T-helper 17 cell (primary cell): Measurements from ENCODE around the gene TCN1. TPM values are rescaled to one million over a fixed set of nuclear protein-coding genes. Genes with fewer than 3 reads are reported as not detected.
"Not testable (repeated sequence)": the region's sequence is repeated elsewhere in the genome, so short reads cannot be mapped to it uniquely, and the experiment has no call there.

Source experiments
- ATAC-seq: fragments of 150-1000 bp; cut with Tn5 transposase; 2 replicates; pipeline ENCODE4 v1.10.0; 2021; ENCODE audit warnings: mild to moderate bottlenecking, moderate library complexity
- DNase-seq, 3 donors: peaks; one replicate each; pipeline versions ENCODE4 v3.0.0 to v3.0.0-alpha.2; 2020 to 2021
- H3K9me3 ChIP-seq: one replicate; pipeline ENCODE4 v1.7.0; 2013; ENCODE audit warnings: low read length, mild to moderate bottlenecking; ENCODE audit not compliant: control insufficient read depth, poor library complexity, severe bottlenecking
- H3K27ac Mint-ChIP-seq: one replicate; pipeline ENCODE4 v1.8.0; 2022; ENCODE audit warnings: mild to moderate bottlenecking, moderate library complexity, mixed read lengths
- H3K27me3 Mint-ChIP-seq: one replicate; pipeline ENCODE4 v1.8.0; 2022; ENCODE audit warnings: mixed read lengths
- H3K36me3 Mint-ChIP-seq: one replicate; pipeline ENCODE4 v1.8.0; 2022; ENCODE audit warnings: low read depth, mixed read lengths
- H3K4me1 Mint-ChIP-seq: one replicate; pipeline ENCODE4 v1.8.0; 2022; ENCODE audit warnings: mild to moderate bottlenecking, mixed read lengths
- H3K4me3 Mint-ChIP-seq: one replicate; pipeline ENCODE4 v1.8.0; 2022; ENCODE audit warnings: mild to moderate bottlenecking, moderate library complexity, mixed read lengths
- total RNA-seq, 4 donors: library from RNA in 2 of 4; stranded (reverse) in 2 of 4; gene quantifications; one replicate each; pipeline ENCODE4 v1.2.3 and lab custom pipeline; 2022 to 2026

The TCN1 gene
- total RNA-seq, 2 donors from 2014 or later, result 0.55 TPM; not detected in 1

- not testable (repeated sequence) for DNase-seq, H3K27ac Mint-ChIP-seq, ATAC-seq, H3K36me3 Mint-ChIP-seq, H3K4me3 Mint-ChIP-seq, H3K4me1 Mint-ChIP-seq, H3K27me3 Mint-ChIP-seq, H3K9me3 ChIP-seq
Observed at GRCh38 chr11:59848439-59848838, 17.8 kb downstream of the TCN1 start.

- ATAC-seq (no peak), DNase-seq (no peak)
- no peak overlapping the region for H3K27ac Mint-ChIP-seq
- H3K4me3 Mint-ChIP-seq, result no peak overlapping the region
- H3K36me3 Mint-ChIP-seq, result no peaks in the 10 kb centered on the region
- peaks cover 9% of the 10 kb centered on the region for H3K27me3 Mint-ChIP-seq
- no peaks in the 10 kb centered on the region for H3K9me3 ChIP-seq
- H3K4me1 Mint-ChIP-seq, result no peaks in the 10 kb centered on the region
Observed at GRCh38 chr11:59847626-59848025, 18.7 kb downstream of the TCN1 start.

DNA sequence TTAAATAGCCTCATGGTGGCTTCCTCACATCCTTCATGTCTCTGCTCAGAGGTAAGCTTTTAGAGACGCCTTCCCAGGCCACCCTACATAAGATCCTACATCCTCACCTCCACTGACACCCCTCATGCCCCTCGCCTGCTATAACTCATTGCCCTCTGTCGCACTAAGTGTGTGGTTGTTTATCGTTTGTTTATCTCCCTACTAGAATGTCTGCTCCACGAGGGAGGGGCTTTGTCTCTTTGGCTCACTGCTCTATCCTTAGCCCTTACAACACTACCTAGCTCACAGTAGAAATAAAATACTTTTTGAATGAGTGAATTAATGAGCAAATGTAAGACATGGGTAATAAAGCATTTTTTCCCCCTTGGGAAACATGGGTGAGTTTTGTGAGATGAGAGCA, 19.7 kb downstream of the TCN1 start:
- H3K27ac Mint-ChIP-seq, result no peak overlapping the region
- H3K4me1 Mint-ChIP-seq, result no peaks in the 10 kb centered on the region
- no peaks in the 10 kb centered on the region for H3K9me3 ChIP-seq
- H3K4me3 Mint-ChIP-seq, result no peak overlapping the region
- peaks cover 11% of the 10 kb centered on the region for H3K27me3 Mint-ChIP-seq
- no peaks in the 10 kb centered on the region for H3K36me3 Mint-ChIP-seq
- no peak for ATAC-seq
- DNase-seq, result no peak

- Mint-ChIP-seq H3K36me3 (no peaks in the 10 kb centered on the region), H3K27me3 (peaks cover 18% of the 10 kb centered on the region), H3K27ac (no peak within 1 kb of the TSS), H3K4me1 (no peaks in the 10 kb centered on the region), H3K4me3 (no peak within 1 kb of the TSS)
- DNase-seq (no peak), ATAC-seq (no peak)
- H3K9me3 ChIP-seq, result no peaks in the 10 kb centered on the region
Observed at GRCh38 chr11:59845399-59845798, 20.9 kb downstream of the TCN1 start, which contains the start of gene CBLIF. TSS of gene CBLIF (minus strand) at chr11:59845499. CDS start at chr11:59845453, 46 bp downstream.

- no peaks in the 10 kb centered on the region for H3K9me3 ChIP-seq
- Mint-ChIP-seq H3K4me3 (no peak overlapping the region), H3K27me3 (peaks cover 34% of the 10 kb centered on the region), H3K36me3 (no peaks in the 10 kb centered on the region), H3K27ac (no peak overlapping the region), H3K4me1 (no peaks in the 10 kb centered on the region)
- DNase-seq (no peak), ATAC-seq (no peak)
Observed at GRCh38 chr11:59842316-59842715, 24.0 kb downstream of the TCN1 start.

DNA sequence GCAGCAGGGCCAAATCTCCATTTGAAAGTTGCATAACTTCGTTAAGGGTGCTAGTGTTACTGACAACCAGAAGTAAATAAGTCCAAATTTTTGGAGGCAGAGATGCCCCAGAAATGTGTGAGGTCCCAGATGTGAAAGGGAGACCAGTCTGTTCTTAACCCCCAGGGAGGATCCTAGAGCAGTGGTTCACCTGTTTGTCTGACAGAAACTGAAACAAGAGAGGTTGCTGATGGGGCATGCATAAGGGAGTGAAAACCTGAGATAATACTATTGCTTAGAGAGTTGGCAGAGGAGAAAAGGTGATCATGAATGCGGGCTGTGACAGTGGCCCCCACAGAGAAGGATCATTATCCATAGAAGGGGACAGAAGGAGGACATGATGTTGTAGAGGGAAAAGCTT, 24.8 kb downstream of the TCN1 start:
- Mint-ChIP-seq H3K4me3 (no peak overlapping the region), H3K36me3 (no peaks in the 10 kb centered on the region), H3K27ac (no peak overlapping the region), H3K27me3 (peaks cover 42% of the 10 kb centered on the region), H3K4me1 (no peaks in the 10 kb centered on the region)
- DNase-seq (no peak), ATAC-seq (no peak)
- no peaks in the 10 kb centered on the region for H3K9me3 ChIP-seq

DNA sequence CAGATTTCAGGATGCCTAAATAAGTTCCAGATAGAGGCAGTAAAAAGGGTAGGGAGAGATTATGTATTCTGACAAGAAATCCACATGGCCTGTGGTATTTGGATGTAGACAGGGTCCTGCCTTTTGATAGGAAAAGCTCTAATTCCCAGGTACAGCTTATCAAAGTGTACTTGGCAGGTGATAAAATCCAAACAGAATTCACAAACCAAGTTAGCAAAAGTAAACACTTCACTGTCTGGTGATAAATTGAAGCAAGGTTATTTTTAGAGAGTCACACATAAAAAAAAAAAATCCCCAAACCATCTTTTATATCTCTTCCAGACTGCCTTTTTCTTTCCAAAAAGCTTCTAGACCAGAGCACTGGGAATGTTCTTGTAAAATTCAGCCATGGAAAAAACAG, 26.7 kb downstream of the TCN1 start:
- ATAC-seq (no peak), DNase-seq (no peak)
- Mint-ChIP-seq H3K27ac (no peak overlapping the region), H3K4me1 (no peaks in the 10 kb centered on the region), H3K36me3 (no peaks in the 10 kb centered on the region), H3K27me3 (peaks cover 52% of the 10 kb centered on the region), H3K4me3 (no peak overlapping the region)
- no peaks in the 10 kb centered on the region for H3K9me3 ChIP-seq

GRCh38 chr11:59833602-59834001, 32.7 kb downstream of the TCN1 start:
- no peak overlapping the region for H3K27ac Mint-ChIP-seq
- peaks cover 3% of the 10 kb centered on the region for H3K4me1 Mint-ChIP-seq
- H3K4me3 Mint-ChIP-seq, result no peak overlapping the region
- no peak for ATAC-seq
- peaks cover 4% of the 10 kb centered on the region for H3K36me3 Mint-ChIP-seq
- H3K27me3 Mint-ChIP-seq, result peaks cover 34% of the 10 kb centered on the region
- no peaks in the 10 kb centered on the region for H3K9me3 ChIP-seq
- DNase-seq, result no peak

- H3K4me1 Mint-ChIP-seq, result peaks cover 3% of the 10 kb centered on the region
- H3K4me3 Mint-ChIP-seq, result no peak overlapping the region
- no peak overlapping the region for H3K27ac Mint-ChIP-seq
- peaks cover 4% of the 10 kb centered on the region for H3K36me3 Mint-ChIP-seq
- no peaks in the 10 kb centered on the region for H3K9me3 ChIP-seq
- DNase-seq (no peak), ATAC-seq (no peak)
- H3K27me3 Mint-ChIP-seq, result peaks cover 20% of the 10 kb centered on the region
Observed at GRCh38 chr11:59829358-59829757, 36.9 kb downstream of the TCN1 start.

GRCh38 chr11:59822989-59823566, 43.2 kb downstream of the TCN1 start:
- Mint-ChIP-seq H3K36me3 (no peaks in the 10 kb centered on the region), H3K4me3 (peak overlapping the region; percentile 64), H3K27me3 (peaks cover 20% of the 10 kb centered on the region), H3K27ac (peak overlapping the region; percentile 53), H3K4me1 (peaks cover 13% of the 10 kb centered on the region)
- H3K9me3 ChIP-seq, result no peaks in the 10 kb centered on the region
- DNase-seq (no peak), ATAC-seq (peak; percentile 64)

- peak overlapping the region; percentile 29 for H3K27ac Mint-ChIP-seq
- no peak overlapping the region for H3K4me3 Mint-ChIP-seq
- DNase-seq (no peak), ATAC-seq (no peak)
- no peaks in the 10 kb centered on the region for H3K9me3 ChIP-seq
- H3K27me3 Mint-ChIP-seq, result peaks cover 8% of the 10 kb centered on the region
- H3K36me3 Mint-ChIP-seq, result no peaks in the 10 kb centered on the region
- peaks cover 17% of the 10 kb centered on the region for H3K4me1 Mint-ChIP-seq
Observed at GRCh38 chr11:59818572-59818971, 47.7 kb downstream of the TCN1 start.

DNA sequence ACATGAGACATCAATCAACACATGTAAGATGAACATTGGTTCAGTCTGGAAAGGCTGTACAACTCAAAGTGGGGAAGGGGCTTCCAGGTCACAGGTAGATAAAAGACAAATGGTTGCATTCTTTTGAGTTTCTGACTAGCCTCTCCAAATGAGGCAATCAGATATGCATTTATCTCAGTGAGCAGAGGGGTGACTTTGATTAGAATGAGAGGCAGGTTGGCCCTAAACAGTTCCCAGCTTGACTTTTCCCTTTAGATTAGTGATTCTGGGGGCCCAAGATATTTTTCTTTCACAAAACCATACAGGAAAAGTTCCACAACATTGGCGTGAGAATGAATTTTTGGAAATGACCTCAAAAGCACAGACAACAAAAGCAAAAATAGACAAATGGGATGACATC, 49.9 kb downstream of the TCN1 start:
- ATAC-seq, H3K9me3 ChIP-seq, DNase-seq, H3K4me3 Mint-ChIP-seq, H3K27me3 Mint-ChIP-seq, H3K36me3 Mint-ChIP-seq, H3K27ac Mint-ChIP-seq: not testable (repeated sequence)
- H3K4me1 Mint-ChIP-seq, result peaks cover 12% of the 10 kb centered on the region

DNA sequence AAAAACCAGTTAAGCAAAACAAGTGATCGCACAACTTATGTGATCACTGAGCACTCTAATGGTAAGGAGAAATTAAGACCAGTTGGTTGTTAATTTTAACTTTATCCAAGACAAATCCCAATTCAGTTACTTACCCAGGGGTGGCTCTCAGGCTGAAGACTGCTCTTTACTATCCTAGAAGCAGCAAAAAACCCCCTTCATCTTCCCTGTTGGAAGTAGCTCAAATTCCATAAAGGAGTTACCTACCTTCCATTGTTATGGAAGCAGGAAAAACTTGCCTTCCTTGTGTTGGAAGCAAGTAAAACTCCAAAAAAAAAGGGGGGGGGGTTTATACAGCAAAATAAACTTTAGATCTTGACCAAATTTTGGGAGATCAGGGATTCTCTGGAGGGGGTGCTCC, 50.5 kb downstream of the TCN1 start:
- Mint-ChIP-seq H3K27me3 (peaks cover 8% of the 10 kb centered on the region), H3K4me1 (peaks cover 15% of the 10 kb centered on the region), H3K27ac (no peak overlapping the region), H3K4me3 (no peak overlapping the region), H3K36me3 (no peaks in the 10 kb centered on the region)
- DNase-seq (no peak), ATAC-seq (no peak)
- no peaks in the 10 kb centered on the region for H3K9me3 ChIP-seq

DNA sequence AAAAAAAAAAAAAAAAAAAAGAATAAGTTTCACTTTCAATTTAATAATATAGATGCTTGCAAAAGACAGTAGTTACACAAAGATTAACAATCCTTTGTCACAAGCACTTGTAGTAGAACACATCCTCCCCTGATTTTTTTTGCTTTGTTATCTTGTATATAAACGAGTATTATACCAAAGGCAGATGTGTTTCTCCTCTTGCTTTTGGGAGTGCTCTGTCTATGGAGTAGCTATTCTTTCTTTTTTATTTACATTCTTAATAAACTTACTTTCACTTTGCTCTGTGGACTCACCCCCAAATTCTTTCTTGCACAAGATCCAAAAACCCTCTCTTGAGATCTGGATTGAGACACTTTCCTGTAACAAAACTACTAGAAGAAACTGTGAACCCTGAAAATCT, 52.3 kb downstream of the TCN1 start:
- H3K27ac Mint-ChIP-seq, result no peak overlapping the region
- no peaks in the 10 kb centered on the region for H3K36me3 Mint-ChIP-seq
- H3K4me3 Mint-ChIP-seq, result peak overlapping the region; percentile 4

More for the DNA sequence above, 52.3 kb downstream of the TCN1 start:
- ATAC-seq, result no peak
- H3K4me1 Mint-ChIP-seq, result peaks cover 19% of the 10 kb centered on the region
- peaks cover 7% of the 10 kb centered on the region for H3K27me3 Mint-ChIP-seq
- no peaks in the 10 kb centered on the region for H3K9me3 ChIP-seq
- DNase-seq, result no peak
